ENCODE data around the gene GNAI2. TPM values are rescaled to one million over a fixed set of nuclear protein-coding genes. Genes with fewer than 3 reads are reported as not detected.

GNAI2 gene
- total and polyA plus RNA-seq, 2 experiments from 2014 or later: 179 to 255 TPM

DNA sequence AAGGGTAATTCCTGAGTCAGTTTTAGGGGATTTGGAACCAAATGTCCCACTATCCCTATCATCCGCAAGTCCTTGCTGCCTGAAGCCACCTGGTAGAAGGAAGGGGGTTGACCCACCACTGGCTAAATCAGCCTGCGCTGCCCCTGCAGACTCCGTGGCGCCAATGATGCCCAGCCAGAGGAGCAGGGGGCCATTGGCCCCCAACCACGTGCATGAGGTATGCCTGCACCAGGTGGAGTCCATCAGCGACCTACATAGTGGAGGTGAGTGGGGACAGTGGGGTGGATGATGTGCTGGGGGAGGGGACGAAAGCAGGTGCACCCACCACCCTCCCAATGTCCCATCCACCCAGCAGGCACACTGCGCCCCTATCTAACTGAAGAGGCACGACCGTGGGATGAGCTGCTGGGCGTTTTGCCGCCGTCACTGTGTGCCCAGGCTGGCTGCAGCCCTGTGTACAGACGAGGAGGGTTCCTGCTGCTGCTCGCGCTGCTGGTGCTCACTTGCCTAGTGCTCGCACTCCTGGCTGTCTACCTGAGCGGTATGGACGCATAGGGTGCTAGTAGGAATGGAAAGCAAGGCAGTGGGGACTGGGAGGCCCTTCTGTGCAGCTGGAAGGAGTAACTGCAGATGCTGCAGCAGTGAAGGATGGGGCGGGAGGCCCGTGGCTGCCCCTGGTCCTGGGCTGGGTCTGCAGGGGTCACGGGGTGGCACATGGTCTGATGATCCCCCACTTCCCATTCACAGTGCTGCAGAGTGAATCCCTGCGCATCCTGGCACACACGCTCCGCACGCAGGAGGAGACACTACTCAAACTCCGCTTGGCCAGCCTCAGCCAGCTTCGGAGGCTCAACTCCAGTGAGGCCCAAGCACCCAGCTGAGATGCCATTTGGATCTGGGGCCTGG is 50.6 kb downstream of the GNAI2 start:
- H3K27me3 ChIP-seq: no peaks in the 10 kb centered on the region
- H3K36me3 ChIP-seq: no peaks in the 10 kb centered on the region
- H3K4me1 ChIP-seq (ENCODE audit: low read depth): peaks cover 3% of the 10 kb centered on the region
- TF ChIP-seq, protein P1, sequence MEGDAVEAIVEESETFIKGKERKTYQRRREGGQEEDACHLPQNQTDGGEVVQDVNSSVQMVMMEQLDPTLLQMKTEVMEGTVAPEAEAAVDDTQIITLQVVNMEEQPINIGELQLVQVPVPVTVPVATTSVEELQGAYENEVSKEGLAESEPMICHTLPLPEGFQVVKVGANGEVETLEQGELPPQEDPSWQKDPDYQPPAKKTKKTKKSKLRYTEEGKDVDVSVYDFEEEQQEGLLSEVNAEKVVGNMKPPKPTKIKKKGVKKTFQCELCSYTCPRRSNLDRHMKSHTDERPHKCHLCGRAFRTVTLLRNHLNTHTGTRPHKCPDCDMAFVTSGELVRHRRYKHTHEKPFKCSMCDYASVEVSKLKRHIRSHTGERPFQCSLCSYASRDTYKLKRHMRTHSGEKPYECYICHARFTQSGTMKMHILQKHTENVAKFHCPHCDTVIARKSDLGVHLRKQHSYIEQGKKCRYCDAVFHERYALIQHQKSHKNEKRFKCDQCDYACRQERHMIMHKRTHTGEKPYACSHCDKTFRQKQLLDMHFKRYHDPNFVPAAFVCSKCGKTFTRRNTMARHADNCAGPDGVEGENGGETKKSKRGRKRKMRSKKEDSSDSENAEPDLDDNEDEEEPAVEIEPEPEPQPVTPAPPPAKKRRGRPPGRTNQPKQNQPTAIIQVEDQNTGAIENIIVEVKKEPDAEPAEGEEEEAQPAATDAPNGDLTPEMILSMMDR (IDR thresholded peaks at IDR 0.05; ENCODE audit: low read depth, low read length): no peak
- H3K4me3 ChIP-seq: no peak overlapping the region
- no peaks in the 10 kb centered on the region for H3K9me3 ChIP-seq (ENCODE audit: low read depth)
- peak overlapping the region; percentile 85 for H3K27ac ChIP-seq
- DNase-seq (ENCODE audit: low read depth in 1 of 2, low spot score in 1 of 2): no peak

DNA sequence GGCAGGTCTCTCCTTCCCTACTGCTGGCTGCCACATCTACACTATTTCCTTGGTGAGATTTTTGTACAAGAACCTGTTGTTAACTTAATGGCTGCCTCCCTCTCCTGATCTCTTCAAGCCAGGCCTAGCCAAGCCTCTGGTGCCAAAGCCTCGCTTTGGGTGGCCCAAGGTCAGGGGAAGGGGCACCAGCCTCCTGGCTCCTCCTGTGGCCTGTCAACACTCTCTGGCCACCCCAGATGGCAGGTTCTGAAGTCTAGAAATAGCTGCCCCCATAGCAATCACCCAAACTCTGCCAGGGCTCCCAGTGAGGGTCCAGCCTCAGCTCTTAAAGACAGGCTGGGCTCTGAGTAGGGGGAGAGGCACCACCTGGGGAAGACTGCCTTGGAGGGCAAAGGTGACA is 51.3 kb downstream of the GNAI2 start:
- peak in 1 of 2 donors; percentile 55 for DNase-seq (ENCODE audit: low read depth in 1 of 2, low spot score in 1 of 2)
- Histone ChIP-seq H3K4me1 (ENCODE audit: low read depth) (peaks cover 4% of the 10 kb centered on the region), H3K27me3 (no peaks in the 10 kb centered on the region), H3K4me3 (no peak overlapping the region), H3K9me3 (ENCODE audit: low read depth) (no peaks in the 10 kb centered on the region), H3K27ac (peak overlapping the region; percentile 85), H3K36me3 (no peaks in the 10 kb centered on the region)
- TF ChIP-seq, protein P1 (IDR thresholded peaks at IDR 0.05; ENCODE audit: low read depth, low read length): no peak

DNA sequence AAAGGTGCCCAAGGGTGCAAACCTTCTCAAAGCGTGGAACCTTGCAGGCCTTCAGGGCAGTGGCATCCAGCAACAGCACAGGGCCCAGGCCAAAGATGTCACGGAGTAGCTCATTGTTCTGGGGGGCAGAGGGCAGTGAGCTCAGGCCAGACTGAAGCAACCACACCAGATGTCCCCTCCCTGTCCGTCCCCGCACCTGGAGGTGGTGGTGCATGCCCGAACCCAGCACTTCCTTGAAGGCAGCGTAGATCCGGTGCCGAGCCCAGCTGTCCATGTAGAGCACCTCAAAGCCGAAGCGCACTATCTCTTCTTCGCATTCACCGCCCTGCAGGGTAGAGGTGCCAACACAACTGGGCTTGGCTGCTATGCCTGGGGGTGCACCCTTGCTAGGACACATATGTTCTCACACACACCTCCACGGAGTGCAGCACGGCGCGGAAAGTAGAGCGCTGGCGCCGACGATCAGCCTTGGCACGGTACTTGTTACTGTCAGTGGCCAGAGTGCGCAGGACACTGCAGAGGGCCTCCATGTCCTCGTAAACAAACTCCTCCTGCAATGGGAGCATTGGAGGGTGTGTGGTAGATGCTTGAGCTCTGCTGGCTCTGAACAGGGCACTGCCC is 52.5 kb downstream of the GNAI2 start:
- Histone ChIP-seq H3K27ac (peak overlapping the region; percentile 85), H3K4me3 (no peak overlapping the region), H3K27me3 (no peaks in the 10 kb centered on the region), H3K36me3 (no peaks in the 10 kb centered on the region), H3K4me1 (ENCODE audit: low read depth) (peaks cover 4% of the 10 kb centered on the region), H3K9me3 (ENCODE audit: low read depth) (no peaks in the 10 kb centered on the region)
- no peak for DNase-seq (ENCODE audit: low read depth in 1 of 2, low spot score in 1 of 2)
- TF ChIP-seq, protein P1 (IDR thresholded peaks at IDR 0.05; ENCODE audit: low read depth, low read length): no peak

DNA sequence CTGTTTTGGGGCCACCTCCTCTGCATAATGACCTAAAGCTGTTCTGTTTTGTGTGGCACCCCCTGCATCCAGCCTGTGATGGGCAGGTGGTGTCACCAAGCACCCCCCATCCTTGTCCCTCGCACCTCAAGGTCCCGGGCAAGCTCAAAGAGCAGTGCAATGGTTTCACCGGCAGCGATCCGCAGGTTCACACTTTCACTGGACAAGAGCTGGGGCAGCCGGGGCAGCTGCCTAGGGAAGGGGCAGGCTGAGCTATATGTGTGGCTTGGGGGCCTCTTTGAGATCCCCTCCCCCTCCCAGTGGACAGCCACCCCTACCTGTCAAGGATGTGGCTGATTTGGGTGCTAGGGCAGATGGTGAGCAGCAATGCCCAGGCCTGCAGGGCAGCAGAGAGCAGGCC is 53.1 kb downstream of the GNAI2 start:
- H3K27ac ChIP-seq: no peak overlapping the region
- TF ChIP-seq, protein P1 (IDR thresholded peaks at IDR 0.05; ENCODE audit: low read depth, low read length): no peak
- H3K36me3 ChIP-seq: no peaks in the 10 kb centered on the region
- no peak for DNase-seq (ENCODE audit: low read depth in 1 of 2, low spot score in 1 of 2)
- no peaks in the 10 kb centered on the region for H3K27me3 ChIP-seq
- peaks cover 4% of the 10 kb centered on the region for H3K4me1 ChIP-seq (ENCODE audit: low read depth)
- no peaks in the 10 kb centered on the region for H3K9me3 ChIP-seq (ENCODE audit: low read depth)
- H3K4me3 ChIP-seq: no peak overlapping the region

DNA sequence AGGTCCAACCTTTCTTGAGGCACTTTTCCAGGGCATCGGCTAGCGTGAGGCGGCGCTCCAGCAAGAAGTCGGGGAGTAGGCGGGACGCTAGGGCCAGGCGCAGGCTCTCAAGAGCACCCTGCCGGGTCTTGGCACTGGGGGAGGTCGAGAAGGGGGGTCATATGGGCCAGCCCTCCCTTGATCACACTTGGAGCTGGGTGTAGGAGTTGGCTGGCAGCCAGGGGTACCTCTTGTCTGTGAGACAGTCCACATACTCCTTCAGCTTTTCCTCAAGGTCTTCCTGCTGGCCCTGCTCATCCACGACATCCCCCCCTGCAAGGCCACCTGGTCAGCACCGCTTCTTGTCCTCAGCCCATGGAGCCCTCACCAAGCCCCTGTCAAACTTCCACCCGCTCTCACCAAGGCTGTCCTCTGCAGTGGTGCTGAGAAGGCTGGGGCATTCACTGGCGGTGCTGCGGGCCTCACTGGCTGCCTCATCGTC is 54.2 kb downstream of the GNAI2 start:
- Histone ChIP-seq H3K27ac (no peak overlapping the region), H3K4me3 (no peak overlapping the region), H3K27me3 (no peaks in the 10 kb centered on the region), H3K4me1 (ENCODE audit: low read depth) (peaks cover 4% of the 10 kb centered on the region), H3K36me3 (no peaks in the 10 kb centered on the region), H3K9me3 (ENCODE audit: low read depth) (no peaks in the 10 kb centered on the region)
- TF ChIP-seq, protein P1 (IDR thresholded peaks at IDR 0.05; ENCODE audit: low read depth, low read length): no peak
- DNase-seq (ENCODE audit: low read depth in 1 of 2, low spot score in 1 of 2): no peak

All from cardiac muscle cell (in vitro differentiated cells and primary cell).